Activated T-helper 1 cell treated with anti-CD3 and anti-CD28 coated beads, Interleukin-2, amount 50 U/mL, for 16 hours (primary cell): ENCODE measurements around the gene SDHAF3.
"Not testable (repeated sequence)": the region's sequence is repeated elsewhere in the genome, so short reads cannot be mapped to it uniquely, and the experiment has no call there.

Source experiments
- DNase-seq, 2 donors: peaks; one replicate each; pipeline ENCODE4 v3.0.0-alpha.2; 2020; ENCODE audit warnings: low read depth in 1 of 2, low spot score in 1 of 2

SDHAF3 gene

DNA sequence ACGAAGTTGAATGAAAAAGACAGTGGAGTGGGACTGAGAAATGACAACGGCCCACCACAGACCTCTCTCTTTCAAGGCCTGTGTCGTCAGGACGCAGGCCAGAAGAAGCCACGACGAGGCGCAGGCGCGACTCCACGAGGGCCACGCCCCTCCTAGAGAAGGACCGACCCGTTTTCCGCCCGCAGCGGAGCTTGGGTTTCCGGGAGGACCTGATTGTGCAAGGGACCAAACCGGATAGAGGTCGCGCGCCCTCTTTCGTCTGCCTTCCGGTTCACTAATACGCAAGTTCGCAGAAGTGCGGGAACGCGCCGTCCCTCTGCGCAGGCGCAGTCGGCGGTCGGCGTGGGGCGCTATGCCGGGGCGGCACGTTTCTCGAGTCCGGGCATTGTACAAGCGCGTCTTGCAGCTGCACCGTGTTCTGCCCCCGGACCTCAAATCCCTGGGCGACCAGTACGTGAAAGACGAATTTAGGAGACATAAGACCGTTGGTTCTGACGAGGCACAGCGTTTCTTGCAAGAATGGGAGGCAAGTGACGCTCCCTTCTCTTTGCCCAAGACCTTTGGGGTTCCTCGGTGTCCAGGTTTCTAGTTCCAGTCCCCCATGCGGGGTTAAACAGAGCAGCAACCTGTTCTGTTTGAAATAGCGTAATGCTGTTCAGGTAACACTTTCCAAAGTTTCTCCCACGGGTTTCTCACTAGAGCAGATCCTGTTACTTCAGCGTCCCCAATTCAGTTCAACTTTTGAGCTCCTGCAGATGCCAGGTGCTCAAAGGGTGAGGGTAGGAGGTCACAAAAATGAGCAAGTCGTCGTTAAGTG is at the start of gene SDHAF3:
Gene SDHAF3 (plus strand): TSS at position 327 of the 817 bp plus-strand sequence. CDS start 26 bp downstream, at position 353.
- DNase-seq, result peak; percentile 97

DNA sequence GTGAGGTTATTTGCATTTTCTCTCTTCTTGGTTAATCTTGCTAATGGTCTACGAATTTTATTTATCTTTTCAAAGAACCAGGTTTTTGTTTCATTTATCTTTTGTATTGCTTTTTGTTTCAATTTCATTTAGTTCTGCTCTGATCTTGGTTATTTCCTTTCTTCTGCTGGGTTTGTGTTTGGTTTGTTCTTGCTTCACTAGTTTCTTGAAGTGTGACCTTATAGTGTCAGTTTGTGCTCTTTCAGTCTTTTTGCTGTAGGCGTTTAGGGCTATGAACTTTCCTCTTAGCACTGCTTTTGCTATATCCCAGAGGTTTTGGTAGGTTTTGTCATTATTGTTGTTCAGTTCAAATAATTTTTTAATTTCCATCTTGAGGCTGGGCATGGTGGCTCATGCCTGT is 45.5 kb upstream of the SDHAF3 start:
- not testable (repeated sequence) for DNase-seq

GRCh38 chr7:97075928-97076327 is 41.6 kb upstream of the SDHAF3 start:
- DNase-seq, result no peak

DNA sequence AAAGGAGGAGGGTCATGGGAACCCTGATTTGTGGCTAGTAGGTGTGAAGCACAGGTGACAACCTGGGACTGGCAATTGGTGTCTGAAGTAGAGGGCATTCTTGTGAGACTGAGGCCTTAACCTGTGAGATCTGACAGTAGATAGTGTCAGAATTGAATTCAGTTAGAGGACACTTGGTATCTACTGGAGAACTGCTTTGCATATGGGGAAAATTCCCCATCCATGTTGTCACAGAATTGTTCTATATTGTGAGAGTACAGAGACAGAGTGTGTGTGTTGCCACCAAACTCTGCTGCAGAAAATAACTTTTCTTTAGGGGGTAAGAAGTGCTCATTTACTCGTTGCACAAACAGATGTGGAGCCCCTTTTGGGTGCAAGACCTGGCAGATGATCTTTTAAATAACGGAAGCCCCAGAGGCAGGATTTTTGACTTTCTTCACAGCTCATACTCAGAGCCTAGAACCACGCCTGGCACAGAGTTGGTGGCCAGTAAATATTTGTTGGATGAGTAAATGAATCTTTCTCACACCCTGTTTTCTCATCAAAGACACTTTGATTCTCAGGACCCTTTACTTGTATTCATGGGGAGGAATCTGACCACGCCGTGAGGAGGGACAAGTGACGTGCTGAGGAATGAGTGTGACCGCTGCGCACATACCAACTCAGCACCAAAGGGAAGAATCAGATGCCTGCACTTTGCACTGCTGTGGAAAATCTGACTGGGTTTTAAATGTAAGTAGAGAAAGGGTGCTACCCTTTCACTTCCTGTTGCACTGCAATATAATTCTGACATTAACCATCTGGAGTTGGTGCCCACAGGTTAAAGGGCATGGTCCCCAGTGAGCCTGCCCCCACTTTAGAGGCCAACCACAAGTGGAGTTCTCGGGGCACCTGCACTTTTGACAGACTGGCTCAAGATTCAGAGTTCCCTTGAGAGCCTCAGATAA is 39.2 kb upstream of the SDHAF3 start:
- no peak for DNase-seq

GRCh38 chr7:97079300-97079699 is 38.2 kb upstream of the SDHAF3 start:
- no peak for DNase-seq

GRCh38 chr7:97081521-97082300 is 35.8 kb upstream of the SDHAF3 start:
- DNase-seq, result no peak

DNA sequence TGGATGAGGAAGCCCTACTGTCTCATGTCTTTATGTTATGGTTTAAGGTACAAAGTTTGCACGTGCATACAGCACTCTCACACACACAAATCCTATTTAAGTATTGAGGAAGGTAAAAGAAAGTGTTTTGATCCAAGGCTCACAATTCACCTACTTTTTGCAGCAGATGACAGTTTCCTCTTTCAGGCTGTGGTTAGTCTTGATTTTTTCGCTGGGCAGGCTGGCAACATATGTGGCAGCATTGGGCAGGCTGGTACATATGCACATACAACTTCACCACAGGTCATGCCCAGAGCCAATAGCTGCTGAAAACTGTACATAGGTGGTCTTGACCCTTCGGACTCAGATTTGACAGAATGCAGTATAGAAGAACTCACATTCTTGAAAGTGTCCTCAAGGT is 29.1 kb upstream of the SDHAF3 start:
- DNase-seq, result no peak

DNA sequence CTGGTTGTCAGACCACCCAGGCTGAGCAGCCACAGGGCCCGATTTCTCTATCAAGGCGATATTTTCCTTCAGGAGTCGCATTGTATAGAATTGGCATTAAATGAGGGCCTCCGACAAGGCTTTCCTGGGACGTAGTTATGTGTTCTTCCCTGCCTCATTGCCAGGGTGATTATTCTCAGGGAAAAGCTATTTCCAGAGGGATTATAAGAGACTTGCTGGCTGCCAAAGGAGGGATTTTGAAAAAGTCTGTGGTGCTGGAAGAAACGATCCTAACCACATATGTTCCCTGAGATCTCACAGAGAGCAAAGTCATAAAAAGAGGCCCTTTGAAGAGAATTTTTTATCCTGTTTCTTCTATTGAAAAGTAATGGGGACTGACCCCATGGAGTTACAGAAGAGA is 27.7 kb upstream of the SDHAF3 start:
- no peak for DNase-seq

DNA sequence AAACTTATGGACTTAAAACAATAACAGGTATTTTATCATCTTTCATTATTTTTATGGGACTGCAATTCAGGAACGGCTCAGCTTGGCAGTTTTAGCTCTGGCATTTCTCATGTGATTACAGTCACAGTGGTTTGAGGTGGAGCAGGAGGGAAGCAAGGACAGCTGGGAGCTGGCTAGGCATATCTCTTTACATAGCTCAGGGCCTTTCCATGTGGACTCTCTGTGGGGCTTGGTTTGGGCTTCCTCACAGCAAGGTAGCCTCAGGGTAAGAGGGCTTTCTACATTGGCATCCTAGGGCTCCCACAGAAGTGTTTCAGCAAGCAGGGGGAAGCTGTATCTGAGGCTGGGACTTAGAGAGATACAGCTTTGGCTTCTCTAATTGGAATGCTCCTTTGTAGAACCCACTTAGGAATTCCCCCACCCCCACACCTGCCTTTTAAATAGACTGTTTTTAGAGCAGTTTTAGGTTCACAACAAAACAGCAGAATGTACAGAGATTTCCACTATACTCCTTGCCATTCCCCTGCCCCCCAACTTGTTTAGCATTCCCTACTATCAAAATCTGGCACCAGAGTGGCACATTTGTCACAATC is 26.6 kb upstream of the SDHAF3 start:
- DNase-seq, result no peak

DNA sequence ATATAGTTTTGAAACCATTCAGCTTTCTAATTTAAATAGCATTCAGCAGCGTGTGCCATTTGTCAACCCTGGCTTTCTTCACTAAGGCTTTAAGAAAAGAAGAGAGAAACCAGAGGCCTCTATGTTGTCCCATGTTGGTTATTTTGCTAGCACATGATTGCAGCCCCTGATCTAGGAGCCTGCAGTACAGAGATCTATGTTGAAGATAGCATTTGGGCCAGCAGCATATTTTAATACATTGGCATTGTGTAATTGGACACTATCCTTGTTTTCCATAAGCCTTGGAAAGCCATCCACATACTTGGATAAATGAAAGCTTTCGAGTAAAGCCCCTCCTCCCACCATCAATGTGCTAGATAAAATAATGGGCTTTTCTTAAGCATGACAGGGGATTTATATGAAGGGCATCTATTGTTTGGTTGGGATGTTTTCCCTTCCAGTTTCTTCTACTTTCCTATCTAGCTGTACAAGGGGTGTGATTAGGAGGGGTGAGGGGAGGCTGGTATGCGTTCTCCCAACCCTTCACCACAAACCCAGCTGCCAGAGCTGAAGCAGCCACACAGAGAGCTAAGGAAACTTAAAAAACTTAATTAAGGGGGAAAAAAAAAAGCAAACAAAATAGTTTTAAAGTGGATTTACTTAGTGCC is 23.1 kb upstream of the SDHAF3 start:
- DNase-seq, result no peak

- no peak for DNase-seq
These were observed 21.5 kb upstream of the SDHAF3 start for GRCh38 chr7:97096037-97096436.

DNA sequence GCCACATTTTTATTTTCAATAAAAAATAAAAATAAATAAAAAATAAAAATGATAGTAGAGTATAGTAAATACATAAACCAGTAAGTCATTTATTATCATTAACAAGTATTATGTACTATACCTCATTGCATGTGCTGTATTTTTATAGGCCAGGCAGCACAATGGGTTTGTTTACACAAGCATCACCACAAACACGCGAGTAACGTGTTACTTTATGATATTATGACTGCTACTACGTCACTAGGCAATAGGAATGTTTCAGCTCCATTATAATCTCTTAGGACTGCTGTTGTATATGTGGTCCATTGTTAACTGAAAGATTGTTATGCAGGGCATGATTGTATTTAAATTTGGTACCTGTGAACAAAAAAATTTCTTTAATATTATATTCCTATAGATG is 20.8 kb upstream of the SDHAF3 start:
- no peak for DNase-seq

DNA sequence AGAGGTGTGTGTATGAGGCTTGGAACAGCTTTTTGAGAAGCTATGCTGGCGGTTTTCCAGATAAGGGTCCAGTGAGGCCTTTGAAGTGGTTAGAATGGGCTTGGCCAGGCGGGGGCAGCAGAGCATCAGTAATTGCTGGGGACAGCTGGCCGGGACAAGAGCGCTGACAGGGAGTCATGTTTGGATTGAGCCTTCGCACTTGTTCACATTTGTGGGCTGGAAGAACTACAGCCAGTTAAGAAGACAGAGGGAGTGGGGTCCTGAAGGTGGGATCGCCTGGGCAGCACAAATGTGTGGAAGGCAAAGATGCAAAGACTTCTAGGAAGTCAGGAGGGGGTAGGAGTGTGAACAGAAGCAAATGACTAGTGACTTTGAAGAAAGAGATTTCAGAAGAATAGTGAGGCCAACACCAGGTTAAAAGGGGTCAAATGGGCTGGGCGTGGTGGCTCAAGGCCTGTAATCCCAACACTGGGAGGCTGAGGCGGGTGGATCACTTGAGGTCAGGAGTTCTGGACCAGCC is 12.7 kb upstream of the SDHAF3 start:
- peak; percentile 31 to 37 for DNase-seq

DNA sequence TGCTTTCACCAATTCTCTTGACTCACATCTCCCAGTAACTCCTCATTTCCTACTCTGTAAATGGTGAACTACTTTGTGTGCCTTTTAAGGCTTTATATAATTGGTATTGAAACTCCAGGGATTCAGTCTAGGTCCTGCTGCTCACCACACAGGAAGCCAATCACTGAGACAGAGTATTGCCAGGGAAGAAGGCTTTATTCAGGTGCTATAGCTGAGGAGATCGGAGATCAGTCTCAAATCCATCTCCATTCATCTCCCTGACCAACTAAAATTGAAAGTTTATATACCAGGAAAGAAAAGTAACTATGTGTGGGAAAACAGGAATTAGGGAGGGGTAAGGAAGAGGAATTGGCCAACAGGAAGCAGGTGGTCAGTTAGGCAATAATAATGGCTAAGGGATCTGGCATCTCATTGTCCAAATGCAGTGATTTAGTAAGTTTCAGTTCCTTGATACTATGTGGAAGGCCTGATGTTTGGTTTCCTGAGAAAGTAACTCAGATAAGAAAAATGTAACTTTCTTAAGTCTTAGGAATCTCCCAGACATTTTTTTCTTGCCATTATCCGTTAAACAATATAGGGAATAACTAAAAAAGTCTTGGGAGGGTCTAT is 10.2 kb upstream of the SDHAF3 start:
- DNase-seq, result no peak

DNA sequence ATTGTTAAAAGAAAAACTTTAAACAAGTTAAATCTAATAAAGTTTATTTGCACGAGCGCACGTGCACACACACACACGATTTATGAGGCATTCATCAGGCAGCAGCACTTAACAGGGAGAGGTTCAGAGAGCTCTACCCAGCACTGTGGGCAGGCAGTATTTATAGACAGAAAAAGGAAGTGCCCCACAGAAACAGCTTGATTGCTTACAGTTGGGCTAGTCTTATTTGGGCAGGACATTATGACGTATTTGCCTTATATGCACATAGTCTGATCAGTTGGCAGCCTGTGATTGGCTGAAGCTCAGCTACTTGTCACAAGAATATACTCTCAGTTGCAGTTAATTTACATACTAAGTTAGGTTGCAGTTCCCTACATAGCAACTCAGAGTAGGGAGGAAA is 1.2 kb upstream of the SDHAF3 start:
- no peak for DNase-seq

DNA sequence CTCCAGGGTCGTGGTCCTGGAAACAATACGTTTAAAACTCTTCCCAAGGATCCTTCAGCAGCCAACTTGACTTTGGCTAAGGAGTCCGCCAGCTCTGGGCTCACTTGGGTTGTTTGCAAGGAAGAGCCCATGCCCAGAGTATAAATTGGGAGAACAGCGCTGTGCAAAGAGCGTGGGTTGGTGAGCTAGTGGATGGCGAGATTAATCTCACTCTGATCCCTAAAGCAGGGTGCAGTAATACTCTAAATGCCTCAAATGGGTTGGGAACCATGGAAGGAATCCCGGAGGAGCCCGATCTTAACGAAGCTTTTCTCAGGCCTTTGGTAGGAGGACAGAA is 495 bp upstream of the SDHAF3 start:
- no peak for DNase-seq

DNA sequence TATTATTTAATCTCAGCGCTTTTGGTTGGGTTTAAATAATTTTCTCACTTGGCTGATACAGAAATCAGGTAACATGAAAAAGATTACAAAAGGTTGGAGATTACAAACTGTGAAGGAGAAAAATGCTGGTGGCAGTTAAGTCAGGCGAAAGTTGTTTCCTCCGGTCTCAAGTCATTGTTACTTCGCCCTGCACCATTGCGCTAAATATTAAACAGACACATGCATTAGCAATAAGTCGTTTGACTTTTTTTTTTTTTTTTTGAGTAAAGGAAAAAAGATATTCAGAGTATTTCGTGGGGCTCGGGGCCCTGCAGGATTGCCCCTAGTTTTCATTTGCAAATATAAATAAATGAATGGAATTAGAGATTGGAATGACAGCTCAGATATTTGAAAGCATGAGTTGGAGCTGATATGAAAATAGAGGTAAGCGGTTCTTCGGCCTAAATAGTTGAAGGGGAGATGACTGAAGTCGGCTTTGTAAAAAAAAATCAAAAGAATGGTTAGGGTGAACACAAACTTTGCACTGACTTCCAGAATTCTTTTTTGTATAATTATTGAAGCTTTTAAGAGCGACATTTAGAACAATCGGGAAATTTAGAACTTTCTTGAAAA is 914 bp downstream of the SDHAF3 start:
- no peak for DNase-seq

DNA sequence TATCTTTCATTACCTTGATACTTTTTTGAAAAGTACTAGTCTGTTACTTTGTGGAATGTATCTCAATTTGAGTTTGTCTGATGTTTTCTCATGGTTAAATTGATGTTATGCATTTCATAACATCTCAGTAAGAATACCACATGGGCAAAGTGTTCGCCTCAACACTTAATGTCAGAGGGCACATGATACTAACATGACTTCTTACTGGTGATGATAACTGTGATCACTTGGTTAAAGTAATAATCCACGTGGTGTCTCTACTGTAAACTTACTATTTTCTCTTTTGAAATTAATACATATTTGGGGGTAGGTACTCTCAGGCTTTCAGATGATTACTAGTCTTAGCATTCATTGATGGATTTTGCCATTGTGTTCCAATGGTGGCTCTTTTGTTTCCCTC is 2.2 kb downstream of the SDHAF3 start:
- DNase-seq, result no peak

GRCh38 chr7:97120713-97121457 is 3.4 kb downstream of the SDHAF3 start:
- no peak for DNase-seq
